HepG2 (cell line): ENCODE data around the gene LRRN4CL. TPM values are rescaled to one million over a fixed set of nuclear protein-coding genes. Genes with fewer than 3 reads are reported as not detected.

ENCODE experiments used
- ATAC-seq: fragments of 200-7000 bp; cut with Tn5 transposase; 3 replicates; pipeline ENCODE4 v1.9.1; 2020; ENCODE audit warnings: mild to moderate bottlenecking, moderate library complexity
- BruUV-seq: library from RNA; stranded (reverse); fragments of 400-500 nt; replicated peaks from 2 replicates; lab custom pipeline; 2021; lab: Mats Ljungman, UMichigan
- CTCF ChIA-PET: fragments of 300-600 bp; formaldehyde crosslinking; extraction: SDS; loops from one replicate; lab custom pipeline; 2021; ENCODE audit warnings: low total read pairs, inconsistent platforms, low intra/inter-chr PET ratio; lab: Yijun Ruan, JAX
- POLR2A ChIA-PET: fragments of 350-600 bp; sonication (Branson Sonifier 250); formaldehyde crosslinking; loops from one replicate; lab custom pipeline; 2020; ENCODE audit warnings: antibody characterized with exemption, inconsistent platforms; lab: Yijun Ruan, JAX
- DNase-seq: peaks from one replicate; pipeline ENCODE4 v3.0.0-alpha.2; 2015; ENCODE audit warnings: low spot score
- FAIRE-seq: peaks from 3 replicates; lab custom pipeline; 2011; peaks lifted over from hg19 to GRCh38; lab: Jason Lieb, UNC
- H2AFZ ChIP-seq: one replicate; pipeline ENCODE4 v1.6.1; 2011; ENCODE audit warnings: low read length, inconsistent platforms
- H3K27ac ChIP-seq: fragments of 300-600 bp; 3 replicates; pipeline ENCODE4 v1.8.0; 2011; ENCODE audit warnings: mixed run types, mild to moderate bottlenecking, mixed read lengths, low read length, inconsistent platforms; ENCODE audit not compliant: insufficient read depth; ENCODE audit errors: extremely low read length
- H3K27me3 ChIP-seq, 2 experiments: fragments of 200-600 bp in 1 of 2; 2 replicates in 1 of 2; 3 replicates in 1 of 2; pipeline versions ENCODE4 v1.6.0 to v1.8.0; 2011; ENCODE audit warnings: low read length in 2 of 2, mild to moderate bottlenecking in 2 of 2, moderate library complexity in 2 of 2, inconsistent platforms in 1 of 2; ENCODE audit not compliant: insufficient read depth in 2 of 2, control insufficient read depth in 1 of 2
- H3K36me3 ChIP-seq, 2 experiments: fragments of 200-600 bp in 1 of 2; replicated peaks in 1 of 2; 2 replicates in 1 of 2; 3 replicates in 1 of 2; pipeline versions ENCODE4 v1.5.1 to v1.8.0; 2011; ENCODE audit warnings: low read length in 2 of 2, inconsistent platforms in 1 of 2; ENCODE audit not compliant: insufficient read depth in 2 of 2, control insufficient read depth in 1 of 2
- H3K4me1 ChIP-seq: 2 replicates; pipeline ENCODE4 v1.5.1; 2012; ENCODE audit warnings: low read length, inconsistent platforms; ENCODE audit not compliant: insufficient read depth
- H3K4me2 ChIP-seq: 2 replicates; pipeline ENCODE4 v1.6.0; 2011; ENCODE audit warnings: low read depth, low read length, inconsistent platforms
- H3K4me3 ChIP-seq, 3 experiments: fragments of 200-600 bp in 1 of 3; sonication (generic), shearing (Covaris generic) in 1 of 3; replicated peaks in 1 of 3; 2 replicates each; pipeline ENCODE4 v1.5.1; 2011 to 2016; ENCODE audit warnings: low read length in 3 of 3, inconsistent platforms in 2 of 3, low read depth in 2 of 3, mild to moderate bottlenecking in 2 of 3, control low read depth in 1 of 3, mixed read lengths in 1 of 3; ENCODE audit not compliant: insufficient read depth in 1 of 3
- H3K79me2 ChIP-seq: one replicate; pipeline ENCODE4 v1.6.1; 2011; ENCODE audit warnings: low read length, inconsistent platforms; ENCODE audit not compliant: insufficient read depth
- H3K9ac ChIP-seq: 2 replicates; pipeline ENCODE4 v1.6.0; 2011; ENCODE audit warnings: mild to moderate bottlenecking, low read depth, low read length, inconsistent platforms; ENCODE audit not compliant: insufficient read depth
- H3K9me3 ChIP-seq: 2 replicates; pipeline ENCODE4 v1.5.1; 2012; ENCODE audit warnings: mild to moderate bottlenecking, low read length
- H4K20me1 ChIP-seq: 2 replicates; pipeline ENCODE4 v1.6.0; 2011; ENCODE audit warnings: inconsistent platforms, mild to moderate bottlenecking, low read length, moderate library complexity; ENCODE audit not compliant: insufficient read depth
- ELF1 ChIP-seq: sonication (generic); formaldehyde crosslinking; IDR thresholded peaks from 2 replicates; pipeline ENCODE4 v1.4.0; 2020; ENCODE audit warnings: missing genetic modification reagents
- FIP1L1 ChIP-seq: fragments of 200-400 bp; formaldehyde crosslinking; IDR thresholded peaks from 2 replicates; pipeline ENCODE4 v1.6.1; 2018; ENCODE audit warnings: low read depth, mild to moderate bottlenecking, low read length, moderate library complexity, borderline replicate concordance; ENCODE audit not compliant: insufficient read depth
- ONECUT2 ChIP-seq: sonication (generic); formaldehyde crosslinking; IDR thresholded peaks from 2 replicates; pipeline ENCODE4 v1.4.0; 2020; ENCODE audit warnings: missing genetic modification reagents
- ZNF224 ChIP-seq: sonication (generic); formaldehyde crosslinking; IDR thresholded peaks from 2 replicates; pipeline ENCODE4 v1.5.0; 2020; ENCODE audit warnings: mild to moderate bottlenecking, missing genetic modification reagents
- in situ Hi-C: cut with HindIII; loops from 2 replicates; pipeline ENCODE4 v1.10.0; 2017; ENCODE audit warnings: low pct_unique_long_range_greater_than_20kb; ENCODE audit not compliant: extremely low pct_ligation_motif_present
- intact Hi-C: fragments of 100-400 bp; cut with micrococcal nuclease; formaldehyde crosslinking; loops from one replicate; pipeline ENCODE4 v1.10.0; 2022; ENCODE audit not compliant: unreplicated experiment
- polyA plus RNA-seq, 8 experiments: library from polyadenylated mRNA; depleted of rRNA in 3 of 8; stranded (reverse) in 7 of 8; unstranded in 1 of 8; fragments of >200 nt; fragmentation: Illumina TruSeq in 4 of 8; extraction: Trizol in 4 of 8; gene quantifications; 2 replicates each; pipeline versions ENCODE4 v1.2.1 to v1.2.3, GENCODE V29; 2011 to 2016; ENCODE audit warnings: low read depth in 4 of 8, missing spikeins in 1 of 8, mixed read lengths in 1 of 8; ENCODE audit not compliant: insufficient read depth in 1 of 8
- total RNA-seq, 5 experiments: library from RNA; depleted of rRNA; stranded (reverse); fragments of >200 nt; fragmentation: Illumina TruSeq; extraction: Trizol; gene quantifications; 2 replicates each; pipeline ENCODE4 v1.2.3, GENCODE V29; 2016; ENCODE audit warnings: low read depth in 1 of 5
- TF ChIP-seq, protein P1 (sequence below): sonication (generic); formaldehyde crosslinking; IDR thresholded peaks from 2 replicates; pipeline ENCODE4 v1.4.0; 2020; ENCODE audit warnings: missing genetic modification reagents, borderline replicate concordance
- TF ChIP-seq, protein P2 (sequence below): sonication (generic); formaldehyde crosslinking; IDR thresholded peaks from 2 replicates; pipeline ENCODE4 v1.9.0; 2021; ENCODE audit warnings: missing genetic modification reagents, mild to moderate bottlenecking, borderline replicate concordance

The LRRN4CL gene
- total and polyA plus RNA-seq, 2 of the 13 experiments (the other 11 are each of a cell fraction or from before 2014, with no cell fraction given), result 0.11 TPM; not detected in 1

DNA sequence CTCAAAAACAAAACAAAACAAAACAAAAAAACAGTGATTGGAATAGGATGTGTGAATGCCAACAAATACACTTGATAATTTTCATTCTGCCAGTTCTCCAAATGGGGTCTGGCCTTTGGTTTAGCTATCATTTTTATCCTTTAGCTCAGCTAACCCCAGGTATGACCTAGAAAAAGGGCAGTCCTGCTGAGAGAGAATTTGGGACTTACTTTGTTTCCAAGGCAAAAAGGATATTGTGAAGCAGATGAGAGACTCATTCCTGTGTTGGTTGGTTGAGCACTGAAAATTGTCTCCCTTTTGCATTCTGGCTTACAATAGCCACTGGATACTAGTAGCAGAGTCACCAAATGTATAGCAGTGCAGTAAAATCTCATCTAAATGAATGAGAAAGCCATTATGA, 47.9 kb upstream of the LRRN4CL start:
- ChIA-PET POLR2A (interaction anchor here (1.6 kb wide), 1 partner anchor 16 kb away, joined by 6 read pairs; the partner anchor contains the start of gene ZBTB3), CTCF (no interaction called here)
- H3K27ac ChIP-seq, result no peak overlapping the region
- no peak overlapping the region for H3K4me3 ChIP-seq
- H3K4me1 ChIP-seq, result no peaks in the 10 kb centered on the region
- H2AFZ ChIP-seq, result no peak overlapping the region
- H3K9ac ChIP-seq, result no peak overlapping the region
- intact Hi-C loops (no loop called here), in situ Hi-C loops (no loop called here)
- peaks cover 8 to 31% of the 10 kb centered on the region in 2 experiments; a peak in 4 of 5 replicates for H3K36me3 ChIP-seq
- TF ChIP-seq ELF1 (no peak), FIP1L1 (no peak), ONECUT2 (no peak), ZNF224 (CRISPR knock-in tag) (no peak)
- TF ChIP-seq, protein P1, sequence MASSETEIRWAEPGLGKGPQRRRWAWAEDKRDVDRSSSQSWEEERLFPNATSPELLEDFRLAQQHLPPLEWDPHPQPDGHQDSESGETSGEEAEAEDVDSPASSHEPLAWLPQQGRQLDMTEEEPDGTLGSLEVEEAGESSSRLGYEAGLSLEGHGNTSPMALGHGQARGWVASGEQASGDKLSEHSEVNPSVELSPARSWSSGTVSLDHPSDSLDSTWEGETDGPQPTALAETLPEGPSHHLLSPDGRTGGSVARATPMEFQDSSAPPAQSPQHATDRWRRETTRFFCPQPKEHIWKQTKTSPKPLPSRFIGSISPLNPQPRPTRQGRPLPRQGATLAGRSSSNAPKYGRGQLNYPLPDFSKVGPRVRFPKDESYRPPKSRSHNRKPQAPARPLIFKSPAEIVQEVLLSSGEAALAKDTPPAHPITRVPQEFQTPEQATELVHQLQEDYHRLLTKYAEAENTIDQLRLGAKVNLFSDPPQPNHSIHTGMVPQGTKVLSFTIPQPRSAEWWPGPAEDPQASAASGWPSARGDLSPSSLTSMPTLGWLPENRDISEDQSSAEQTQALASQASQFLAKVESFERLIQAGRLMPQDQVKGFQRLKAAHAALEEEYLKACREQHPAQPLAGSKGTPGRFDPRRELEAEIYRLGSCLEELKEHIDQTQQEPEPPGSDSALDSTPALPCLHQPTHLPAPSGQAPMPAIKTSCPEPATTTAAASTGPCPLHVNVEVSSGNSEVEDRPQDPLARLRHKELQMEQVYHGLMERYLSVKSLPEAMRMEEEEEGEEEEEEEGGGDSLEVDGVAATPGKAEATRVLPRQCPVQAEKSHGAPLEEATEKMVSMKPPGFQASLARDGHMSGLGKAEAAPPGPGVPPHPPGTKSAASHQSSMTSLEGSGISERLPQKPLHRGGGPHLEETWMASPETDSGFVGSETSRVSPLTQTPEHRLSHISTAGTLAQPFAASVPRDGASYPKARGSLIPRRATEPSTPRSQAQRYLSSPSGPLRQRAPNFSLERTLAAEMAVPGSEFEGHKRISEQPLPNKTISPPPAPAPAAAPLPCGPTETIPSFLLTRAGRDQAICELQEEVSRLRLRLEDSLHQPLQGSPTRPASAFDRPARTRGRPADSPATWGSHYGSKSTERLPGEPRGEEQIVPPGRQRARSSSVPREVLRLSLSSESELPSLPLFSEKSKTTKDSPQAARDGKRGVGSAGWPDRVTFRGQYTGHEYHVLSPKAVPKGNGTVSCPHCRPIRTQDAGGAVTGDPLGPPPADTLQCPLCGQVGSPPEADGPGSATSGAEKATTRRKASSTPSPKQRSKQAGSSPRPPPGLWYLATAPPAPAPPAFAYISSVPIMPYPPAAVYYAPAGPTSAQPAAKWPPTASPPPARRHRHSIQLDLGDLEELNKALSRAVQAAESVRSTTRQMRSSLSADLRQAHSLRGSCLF (CRISPR knock-in tag), result no peak
- TF ChIP-seq, protein P2, sequence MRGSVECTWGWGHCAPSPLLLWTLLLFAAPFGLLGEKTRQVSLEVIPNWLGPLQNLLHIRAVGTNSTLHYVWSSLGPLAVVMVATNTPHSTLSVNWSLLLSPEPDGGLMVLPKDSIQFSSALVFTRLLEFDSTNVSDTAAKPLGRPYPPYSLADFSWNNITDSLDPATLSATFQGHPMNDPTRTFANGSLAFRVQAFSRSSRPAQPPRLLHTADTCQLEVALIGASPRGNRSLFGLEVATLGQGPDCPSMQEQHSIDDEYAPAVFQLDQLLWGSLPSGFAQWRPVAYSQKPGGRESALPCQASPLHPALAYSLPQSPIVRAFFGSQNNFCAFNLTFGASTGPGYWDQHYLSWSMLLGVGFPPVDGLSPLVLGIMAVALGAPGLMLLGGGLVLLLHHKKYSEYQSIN, result no peak
- H3K27me3 ChIP-seq, result no peaks in the 10 kb centered on the region
- H3K79me2 ChIP-seq, result peaks cover 3% of the 10 kb centered on the region
- FAIRE-seq (no peak), ATAC-seq (no peak), DNase-seq (no peak)
- no TSS peak for BruUV-seq
- no peaks in the 10 kb centered on the region for H3K9me3 ChIP-seq
- no peak overlapping the region for H3K4me2 ChIP-seq
- no peaks in the 10 kb centered on the region for H4K20me1 ChIP-seq
